HG03139 (cell line): ENCODE data around the gene SRSF6.
"Not testable (repeated sequence)": the region's sequence is repeated elsewhere in the genome, so short reads cannot be mapped to it uniquely, and the experiment has no call there.

Experiments used
- ATAC-seq: cut with Tn5 transposase; IDR thresholded peaks from one replicate; pipeline ENCODE4 v1.9.1; 2021; ENCODE audit not compliant: unreplicated experiment

Gene SRSF6

DNA sequence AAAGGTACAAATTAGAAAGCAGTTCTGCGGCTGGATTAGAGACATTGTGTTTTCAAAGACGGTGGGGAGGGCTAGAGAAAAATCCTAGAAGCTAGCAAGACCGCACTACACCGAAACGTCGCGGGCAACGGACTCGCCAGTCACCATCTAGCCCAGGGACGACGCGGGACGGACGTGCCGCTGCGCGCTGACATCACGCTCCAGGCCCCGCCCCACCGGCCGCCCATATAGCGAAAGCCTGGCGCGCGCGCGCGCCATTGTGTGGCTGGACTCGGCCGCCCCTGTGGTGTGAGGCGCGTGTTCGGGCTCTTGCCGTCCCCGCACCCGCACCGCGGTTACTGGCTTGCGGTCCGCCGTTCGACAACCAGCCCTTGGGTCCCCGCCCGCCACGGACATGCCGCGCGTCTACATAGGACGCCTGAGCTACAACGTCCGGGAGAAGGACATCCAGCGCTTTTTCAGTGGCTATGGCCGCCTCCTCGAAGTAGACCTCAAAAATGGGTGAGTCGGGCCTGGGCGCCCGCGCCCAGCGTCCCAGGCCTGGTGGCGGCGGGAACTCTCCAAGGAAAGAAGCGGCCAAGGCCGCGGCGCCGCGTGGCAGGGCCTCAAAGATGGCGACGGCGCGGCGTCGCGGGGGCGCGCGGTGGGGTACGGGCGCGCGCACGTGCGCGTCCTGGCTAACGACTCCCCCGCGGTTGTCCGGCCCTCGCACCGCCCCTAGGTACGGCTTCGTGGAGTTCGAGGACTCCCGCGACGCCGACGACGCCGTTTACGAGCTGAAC is at the start of gene SRSF6:
Gene SRSF6, plus strand, starts transcription at position 257 of the 782 bp plus-strand sequence. Its CDS starts 138 bp downstream, at position 395.
- ATAC-seq = peak; percentile 74

DNA sequence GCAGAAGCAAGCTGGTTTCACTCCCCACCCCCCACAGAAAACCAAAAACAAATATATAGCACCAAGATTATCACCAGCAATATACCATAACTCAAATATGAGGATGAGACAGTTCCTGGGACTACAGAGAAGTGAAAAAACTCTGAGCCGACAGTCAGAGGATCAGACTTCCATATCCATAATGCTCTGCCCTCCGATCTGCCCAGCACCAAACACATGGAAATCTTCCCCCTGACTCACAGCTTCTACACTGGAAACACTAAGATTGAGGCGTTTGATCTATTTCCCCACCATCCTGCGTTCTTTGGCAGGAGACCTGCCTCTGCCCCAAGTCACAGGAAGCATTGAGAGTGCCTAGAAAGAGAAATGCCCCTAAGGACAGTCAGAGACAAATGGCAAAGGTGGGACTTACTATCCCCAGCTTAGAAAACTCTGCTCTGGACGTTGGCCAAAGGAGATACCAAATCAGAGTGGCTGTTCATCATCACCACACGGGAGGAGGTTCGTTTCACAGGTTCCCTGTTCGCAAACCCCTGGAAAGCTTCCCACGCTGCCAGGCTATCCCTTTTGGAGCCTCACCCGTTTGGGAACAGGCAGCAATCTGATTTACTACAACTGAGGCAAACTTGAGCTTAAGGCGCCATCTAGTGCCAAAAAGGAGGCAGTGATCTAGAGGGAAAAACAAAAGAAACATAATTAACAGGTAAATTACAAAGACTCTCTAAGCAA is 48.7 kb upstream of the SRSF6 start:
- no peak for ATAC-seq

DNA sequence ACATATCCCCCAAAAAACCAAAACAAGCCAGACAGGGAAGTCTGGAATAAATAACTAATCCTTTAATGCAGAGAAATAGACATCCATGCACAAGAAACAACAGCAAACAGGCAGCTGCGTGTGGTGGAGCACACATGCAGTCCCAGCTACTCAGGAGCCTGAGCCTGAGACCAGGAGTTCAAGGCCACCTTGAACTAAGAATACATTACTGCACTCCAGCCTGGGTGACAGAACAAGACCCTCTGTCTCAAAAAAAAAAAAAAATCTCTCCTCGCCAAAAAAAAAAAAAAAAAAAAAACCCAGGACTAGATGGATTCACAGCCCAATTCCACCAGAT is 48.2 kb upstream of the SRSF6 start:
- ATAC-seq = no peak

- no peak for ATAC-seq
These were observed 41.9 kb upstream of the SRSF6 start for GRCh38 chr20:43415661-43416430.

DNA sequence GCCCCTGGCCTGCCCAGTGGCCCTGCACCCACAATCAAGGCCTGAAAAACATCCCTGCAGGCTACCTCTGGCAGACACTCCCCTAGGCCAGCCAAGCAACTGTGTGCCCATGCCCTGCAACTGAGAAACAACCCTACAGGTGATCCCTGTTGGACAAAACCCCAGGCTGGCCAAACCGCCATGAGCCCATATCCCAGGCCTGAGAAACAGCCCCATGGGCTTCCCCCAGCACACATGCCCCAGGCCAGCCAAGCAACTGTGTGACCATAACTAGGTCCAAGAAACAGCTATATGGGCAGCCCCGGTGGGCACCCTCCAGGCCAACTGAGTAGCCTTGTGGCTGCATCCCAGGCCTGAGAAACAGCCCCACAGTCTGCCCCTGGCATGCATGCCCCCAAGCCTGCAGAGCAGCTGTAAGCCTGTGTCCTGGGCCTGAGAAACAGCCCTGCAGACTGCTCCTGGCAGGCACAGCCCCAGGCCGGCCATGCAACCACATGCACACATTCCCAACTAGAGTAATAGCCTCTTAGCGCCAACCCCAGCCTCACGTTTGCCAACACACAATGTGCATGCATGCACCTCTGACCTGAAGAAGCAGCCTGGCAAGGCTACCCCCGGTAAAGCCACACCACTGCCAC is 41.0 kb upstream of the SRSF6 start:
- no peak for ATAC-seq

DNA sequence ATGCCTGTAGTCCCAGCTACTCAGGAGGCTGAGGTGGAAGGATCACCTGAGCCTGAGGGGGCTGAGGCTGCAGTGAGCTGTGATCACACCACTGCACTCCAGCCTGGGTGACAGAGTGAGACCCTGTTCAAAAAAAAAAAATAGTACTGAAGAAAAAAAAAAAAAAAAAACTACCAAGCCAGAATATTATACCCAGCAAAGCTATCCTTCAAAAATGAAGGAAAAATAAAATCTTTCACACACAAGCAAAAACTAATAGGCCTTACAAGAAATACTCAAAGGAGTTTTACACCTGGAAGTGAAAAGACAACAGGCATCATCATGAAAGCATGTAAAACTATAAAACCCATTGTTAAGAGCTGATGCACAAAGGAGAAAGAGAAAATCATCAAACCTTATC is 37.5 kb upstream of the SRSF6 start:
- ATAC-seq = no peak

DNA sequence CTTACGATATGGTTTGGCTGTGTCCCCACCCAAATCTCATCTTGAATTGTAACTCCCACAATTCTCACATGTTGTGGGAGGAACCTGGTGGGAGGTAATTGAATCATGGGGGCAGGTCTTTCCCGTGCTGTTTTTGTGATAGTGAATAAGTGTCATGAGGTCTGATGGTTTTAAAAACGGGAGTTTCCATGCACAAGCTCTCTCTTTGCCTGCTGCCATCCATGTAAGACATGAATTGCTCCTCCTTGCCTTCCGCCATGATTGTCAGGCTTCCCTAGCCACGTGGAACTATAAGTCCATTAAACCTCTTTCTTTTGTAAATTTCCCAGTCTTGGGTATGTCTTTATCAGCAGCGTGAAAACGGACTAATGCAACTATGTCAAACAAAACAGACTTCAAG is 36.8 kb upstream of the SRSF6 start:
- ATAC-seq = not testable (repeated sequence)

DNA sequence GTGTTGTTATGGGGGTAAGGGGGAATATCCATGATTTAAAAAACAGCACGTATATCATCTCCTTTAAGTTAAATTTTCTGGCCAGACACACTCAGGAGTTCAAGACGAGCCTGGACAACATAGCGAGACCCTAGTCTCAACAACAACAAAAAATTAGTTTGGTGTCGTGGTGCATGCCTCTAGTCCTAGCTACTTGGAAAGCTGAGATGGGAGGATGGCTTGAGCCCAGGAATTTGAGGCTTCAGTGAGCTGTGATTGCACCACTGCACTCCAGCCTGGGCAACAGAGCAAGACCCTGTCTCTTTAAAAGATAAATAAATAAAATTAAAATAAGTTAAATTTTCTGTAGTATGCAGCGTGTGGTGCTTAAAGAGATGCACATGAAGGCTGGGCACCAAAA is 31.5 kb upstream of the SRSF6 start:
- ATAC-seq = no peak

DNA sequence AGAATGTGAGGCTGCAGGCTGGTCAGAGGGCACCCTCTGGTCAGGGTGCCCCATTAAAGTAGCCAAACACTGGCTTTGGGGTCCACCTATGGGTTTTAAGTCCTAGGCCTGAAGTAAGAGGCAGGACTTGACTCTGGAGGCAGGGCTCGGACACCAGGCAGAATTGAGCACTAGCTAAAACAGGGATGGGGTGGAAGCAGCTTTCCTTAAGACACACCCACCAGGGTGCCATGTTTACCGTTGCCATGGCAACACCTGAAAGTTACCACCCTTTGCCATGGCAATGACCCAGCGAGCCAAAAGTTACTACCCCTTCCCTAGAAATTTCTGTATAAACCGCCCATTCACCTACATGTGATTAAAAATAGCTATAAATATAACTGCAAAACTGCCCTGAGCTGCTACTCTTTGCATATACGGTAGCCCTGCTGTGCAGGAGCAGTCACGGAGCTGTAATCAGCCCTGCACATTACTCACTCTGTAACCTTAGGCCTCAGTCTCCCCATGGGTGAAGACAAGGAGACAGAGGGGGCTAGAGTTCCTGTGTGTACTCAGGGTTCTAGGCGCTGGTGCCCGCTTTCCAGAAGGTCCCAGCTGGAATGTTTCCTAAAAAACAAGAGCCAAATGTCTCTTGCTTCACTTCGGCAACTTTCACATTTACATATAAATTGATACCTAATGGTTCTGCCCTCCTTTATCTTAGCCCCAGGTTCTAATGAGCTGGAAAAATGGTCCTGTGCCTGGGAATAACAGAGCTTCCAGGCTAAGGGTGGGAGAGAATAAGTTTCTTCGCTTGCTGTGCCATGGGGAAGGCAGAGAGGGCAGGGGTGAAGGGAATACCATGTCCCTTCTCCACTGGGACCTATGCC is 27.2 kb upstream of the SRSF6 start:
- ATAC-seq = no peak

DNA sequence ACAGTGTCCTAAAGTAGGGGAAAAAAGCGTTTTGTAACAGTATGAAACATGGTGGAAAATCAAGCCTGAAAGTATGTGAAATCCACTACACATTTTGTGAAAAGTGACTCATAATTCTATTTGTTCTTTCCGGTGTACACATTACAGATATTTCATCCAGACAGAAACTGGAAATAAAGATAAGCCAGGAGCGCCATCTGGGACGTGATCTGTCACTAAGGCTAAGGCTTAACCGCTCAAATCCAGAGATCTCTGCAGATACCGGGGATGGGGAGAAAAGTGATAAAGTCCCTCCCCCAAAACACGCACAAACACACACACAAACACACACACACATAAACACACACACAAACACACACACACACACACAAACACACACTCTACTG is 26.6 kb upstream of the SRSF6 start:
- no peak for ATAC-seq

- no peak for ATAC-seq
These were observed 25.2 kb upstream of the SRSF6 start for GRCh38 chr20:43432498-43432897.

DNA sequence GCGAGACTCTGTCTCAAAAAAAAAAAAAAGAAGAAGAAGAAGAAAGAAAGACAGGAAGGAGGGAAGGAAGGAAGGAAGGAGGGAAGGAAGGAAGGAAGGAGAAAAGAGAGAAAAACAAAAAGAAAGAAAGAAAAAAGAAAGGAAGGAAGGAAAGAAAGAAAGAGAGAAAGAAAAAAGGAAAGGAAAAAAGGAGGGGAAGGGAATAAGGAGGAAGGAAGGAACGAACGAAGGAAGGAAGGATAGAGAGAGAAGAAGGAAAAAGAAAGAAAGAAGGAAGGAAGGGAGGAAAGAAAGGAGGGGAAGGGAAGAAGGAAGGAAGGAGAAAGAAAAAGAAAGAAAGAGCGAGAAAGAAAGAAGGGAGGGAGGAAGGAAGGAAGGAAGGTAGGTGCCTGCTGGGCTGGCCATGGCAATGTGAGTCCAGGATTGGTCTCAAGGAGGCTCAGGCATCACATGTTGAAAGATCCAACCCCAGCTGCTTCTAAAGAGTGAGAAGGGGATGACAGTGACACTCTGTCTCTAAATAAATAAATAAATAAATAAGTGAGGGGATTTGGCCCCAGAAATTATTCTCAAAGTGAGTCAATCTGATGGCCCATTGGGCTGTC is 24.3 kb upstream of the SRSF6 start:
- ATAC-seq = no peak

- no peak for ATAC-seq
These were observed 23.1 kb upstream of the SRSF6 start for GRCh38 chr20:43434565-43434964.

DNA sequence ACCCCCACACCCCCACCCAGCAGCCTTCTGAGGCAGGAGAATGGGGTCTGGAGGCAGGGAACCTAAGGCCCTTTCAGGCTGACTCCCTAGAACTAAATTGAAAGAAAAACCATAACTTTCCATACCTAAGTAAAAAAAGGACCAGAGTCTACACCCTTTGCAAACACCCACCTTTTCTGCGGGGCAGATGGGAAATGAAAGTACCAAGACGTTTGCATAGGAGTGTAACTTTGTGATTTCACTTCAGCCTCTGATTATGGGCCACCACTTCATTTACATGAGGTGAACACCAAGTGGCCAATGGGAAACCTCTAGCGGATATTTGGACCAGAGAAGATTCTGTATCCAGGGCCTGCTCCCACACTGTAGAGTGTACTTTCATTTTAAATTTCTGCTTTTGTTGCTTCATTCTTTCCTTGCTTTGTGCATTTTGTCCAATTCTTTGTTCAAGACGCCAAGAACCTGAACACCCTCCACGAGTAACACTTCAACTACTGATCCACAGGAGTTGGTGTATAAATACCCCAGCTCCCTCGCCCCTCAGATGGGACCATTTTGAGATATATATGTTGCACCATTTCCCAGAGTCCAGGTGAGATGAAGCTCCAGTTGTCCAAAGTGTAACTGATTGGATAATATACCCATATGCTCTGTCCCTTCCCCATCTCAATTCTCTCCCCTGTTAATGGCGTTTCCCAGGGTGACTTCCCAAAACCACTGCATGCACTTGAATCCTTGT is 18.9 kb upstream of the SRSF6 start:
- peak; percentile 78 for ATAC-seq

DNA sequence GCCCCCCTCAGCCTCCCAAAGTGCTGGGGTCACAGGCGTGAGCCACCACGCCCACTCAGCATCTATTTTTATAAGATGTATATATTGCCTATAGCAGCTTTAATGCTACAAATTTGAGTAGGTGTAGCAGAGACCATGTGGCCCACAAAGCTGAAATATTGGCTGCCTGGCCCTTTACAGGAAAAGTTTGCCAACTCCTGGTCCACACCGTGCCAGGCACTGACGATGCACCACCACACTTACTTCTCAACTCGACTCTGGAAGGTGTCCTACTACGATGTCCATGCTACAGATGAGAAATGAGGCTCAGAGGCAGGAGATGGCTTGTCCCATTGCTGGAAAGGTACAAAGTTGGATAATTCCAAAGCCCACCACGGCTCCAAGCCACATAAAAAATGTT is 17.2 kb upstream of the SRSF6 start:
- no peak for ATAC-seq

- no peak for ATAC-seq
These were observed 15.3 kb upstream of the SRSF6 start for GRCh38 chr20:43442282-43442880.

GRCh38 chr20:43444107-43444506 is 13.6 kb upstream of the SRSF6 start:
- ATAC-seq = no peak

GRCh38 chr20:43446361-43446879 is 11.3 kb upstream of the SRSF6 start:
- no peak for ATAC-seq

DNA sequence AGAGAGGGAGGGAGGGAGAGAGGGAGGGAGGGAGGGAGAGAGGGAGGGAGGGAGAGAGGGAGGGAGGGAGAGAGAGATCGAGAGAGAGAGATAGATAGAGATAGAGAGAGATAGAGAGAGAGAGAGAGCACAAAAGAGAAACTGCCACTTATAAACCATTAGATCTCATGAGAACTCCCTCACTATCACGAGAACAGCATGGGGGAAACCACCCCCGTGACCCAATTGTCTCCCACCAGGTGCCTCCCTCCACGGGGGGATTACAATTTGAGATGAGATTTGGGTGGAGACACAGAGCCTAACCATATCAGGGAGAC is 9.3 kb upstream of the SRSF6 start:
- not testable (repeated sequence) for ATAC-seq
